ENCODE measurements around the gene TAF10.

DNA sequence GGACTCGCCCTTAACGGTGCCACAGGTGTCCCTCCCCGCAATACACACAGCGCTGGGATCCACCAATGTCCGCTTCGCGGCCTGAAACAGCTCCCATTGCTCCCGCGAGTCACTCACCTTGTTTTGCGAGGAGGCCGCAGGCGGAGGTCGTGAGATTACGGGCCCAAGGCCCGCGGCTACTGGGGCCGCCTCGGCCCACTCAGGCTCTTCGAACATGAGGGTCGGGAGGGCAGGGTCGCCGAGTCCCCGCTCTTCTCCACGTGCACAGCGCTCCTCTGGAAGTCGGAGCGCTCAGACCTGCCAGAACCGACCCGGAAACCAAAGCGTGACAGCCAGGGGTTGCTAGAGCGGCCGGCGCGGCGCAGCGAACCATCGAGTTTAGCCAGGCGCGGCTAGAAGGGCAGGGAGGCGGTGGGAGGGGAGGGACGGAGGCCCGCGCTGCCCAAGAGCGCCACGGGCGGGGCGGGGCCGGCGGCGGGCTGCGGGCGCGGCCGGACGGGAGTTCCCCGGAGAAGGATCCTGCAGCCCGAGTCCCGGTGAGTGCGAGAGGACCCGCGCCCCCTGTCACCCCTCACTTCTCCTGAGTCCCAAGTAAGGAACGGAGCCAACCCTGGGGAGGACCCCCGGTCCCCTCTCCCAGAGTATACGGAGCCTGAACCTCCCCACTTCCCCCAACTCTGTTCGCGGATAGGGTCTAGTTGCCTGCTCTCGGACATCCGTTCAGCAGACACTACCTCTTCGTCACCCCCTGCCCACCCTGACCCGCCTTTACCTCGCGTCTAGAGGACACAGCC lies 8.5 kb downstream of the TAF10 start, which contains the start of the genes ILK and RRP8:
- TF ChIP-seq CTCF (IDR thresholded peaks at IDR 0.05) (peak in 5 of 6 experiments; percentile 23 to 58 (median 35)), POLR2A (IDR thresholded peaks at IDR 0.05) (peak; percentile 67 to 72)
